Medulla oblongata (tissue), 1 donor: ENCODE data around the gene MOSPD3.

ENCODE experiments used
- DNase-seq: peaks from one replicate; pipeline ENCODE4 v3.0.0-alpha.2; 2015; ENCODE audit errors: extremely low spot score

The MOSPD3 gene

GRCh38 chr7:100590077-100590737 lies 22.1 kb upstream of the MOSPD3 start:
- DNase-seq: no peak

DNA sequence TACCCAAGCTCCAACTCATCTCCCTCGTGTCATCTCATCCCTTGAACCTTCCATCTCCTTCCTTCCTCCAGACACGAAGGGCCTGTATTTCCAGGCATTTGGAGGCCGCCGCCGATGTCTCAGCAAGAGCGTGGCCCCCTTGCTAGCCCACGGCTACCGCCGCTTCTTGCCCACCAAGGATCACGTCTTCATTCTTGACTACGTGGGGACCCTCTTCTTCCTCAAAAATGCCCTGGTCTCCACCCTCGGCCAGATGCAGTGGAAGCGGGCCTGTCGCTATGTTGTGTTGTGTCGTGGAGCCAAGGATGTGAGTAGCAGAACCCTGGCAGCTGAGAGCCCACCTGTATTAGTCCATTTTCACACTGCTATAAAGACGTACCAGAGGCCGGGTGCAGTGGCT lies 20.7 kb upstream of the MOSPD3 start:
- no peak for DNase-seq

DNA sequence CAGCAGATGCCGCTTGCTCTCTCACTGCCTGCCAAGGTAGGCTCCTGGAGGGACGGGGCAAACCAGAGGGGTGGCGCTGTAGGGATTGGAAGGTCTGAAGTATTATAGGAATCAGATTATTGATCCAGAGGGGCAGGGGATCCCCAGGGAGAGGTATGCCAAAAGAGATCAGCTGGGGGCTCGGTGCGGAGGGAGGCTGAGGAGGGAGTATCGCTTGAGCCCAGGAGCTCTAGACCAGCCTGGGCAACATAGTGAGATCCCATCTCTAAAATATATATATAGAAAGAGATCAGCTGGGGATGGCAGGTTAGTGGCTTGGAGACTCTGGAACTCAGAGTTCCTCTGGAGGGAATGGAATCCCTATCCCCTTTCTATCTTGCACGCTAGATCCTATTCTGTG lies 17.2 kb upstream of the MOSPD3 start:
- DNase-seq: no peak

GRCh38 chr7:100598425-100598824 lies 13.9 kb upstream of the MOSPD3 start:
- DNase-seq: no peak

DNA sequence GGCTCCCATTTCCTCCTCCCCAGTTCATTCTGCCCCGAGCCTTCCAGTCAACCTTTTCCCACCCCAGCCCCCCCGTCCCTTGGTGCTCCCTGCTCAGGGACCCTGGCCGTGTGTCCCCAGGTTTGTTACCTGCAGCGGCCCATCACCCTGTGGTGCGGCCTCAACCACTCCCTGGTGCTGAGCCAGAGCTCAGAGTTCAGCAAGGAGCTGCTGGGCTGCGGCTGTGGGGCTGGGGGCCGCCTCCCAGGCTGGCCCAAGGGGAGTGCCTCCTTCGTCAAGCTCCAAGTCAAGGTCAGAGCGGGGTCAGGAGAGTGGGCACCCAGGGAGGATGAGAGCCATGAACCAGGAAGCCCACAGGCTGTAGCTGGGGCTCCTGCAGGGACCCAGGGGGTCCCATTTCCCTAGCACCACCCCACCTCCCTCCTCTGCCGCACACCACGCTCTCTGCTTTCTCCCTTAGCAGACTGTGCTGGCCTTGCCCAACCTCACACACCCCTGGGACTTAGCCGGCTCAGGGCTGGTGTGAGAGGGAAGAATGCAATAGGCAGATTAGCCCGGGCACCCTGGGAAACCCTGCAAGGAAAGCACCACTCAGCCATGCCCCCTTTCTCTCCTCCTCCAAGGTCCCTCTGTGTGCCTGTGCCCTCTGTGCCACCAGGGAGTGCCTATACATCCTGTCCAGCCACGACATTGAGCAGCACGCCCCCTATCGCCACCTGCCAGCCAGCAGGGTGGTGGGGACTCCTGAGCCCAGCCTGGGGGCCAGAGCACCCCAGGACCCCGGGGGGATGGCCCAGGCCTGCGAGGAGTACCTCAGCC lies 12.2 kb upstream of the MOSPD3 start:
- DNase-seq: no peak

DNA sequence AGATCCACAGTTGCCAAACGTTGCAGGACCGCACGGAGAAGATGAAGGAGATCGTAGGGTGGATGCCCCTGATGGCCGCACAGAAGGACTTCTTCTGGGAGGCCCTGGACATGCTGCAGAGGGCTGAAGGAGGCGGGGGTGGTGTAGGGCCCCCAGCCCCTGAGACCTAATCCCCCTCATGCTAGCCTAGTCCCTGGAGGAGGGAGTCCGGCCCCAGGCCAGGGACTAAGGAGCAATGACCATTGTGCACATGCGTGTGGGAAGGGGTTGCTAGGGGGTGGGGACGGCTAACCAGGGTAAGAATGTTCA lies 11.7 kb upstream of the MOSPD3 start:
- no peak for DNase-seq

- no peak for DNase-seq
These were observed 9.2 kb upstream of the MOSPD3 start for GRCh38 chr7:100602889-100603725.

- DNase-seq: no peak
These were observed 8.7 kb upstream of the MOSPD3 start for GRCh38 chr7:100603726-100604027.

GRCh38 chr7:100604028-100604975 lies 8.0 kb upstream of the MOSPD3 start:
- DNase-seq: peak; percentile 48

DNA sequence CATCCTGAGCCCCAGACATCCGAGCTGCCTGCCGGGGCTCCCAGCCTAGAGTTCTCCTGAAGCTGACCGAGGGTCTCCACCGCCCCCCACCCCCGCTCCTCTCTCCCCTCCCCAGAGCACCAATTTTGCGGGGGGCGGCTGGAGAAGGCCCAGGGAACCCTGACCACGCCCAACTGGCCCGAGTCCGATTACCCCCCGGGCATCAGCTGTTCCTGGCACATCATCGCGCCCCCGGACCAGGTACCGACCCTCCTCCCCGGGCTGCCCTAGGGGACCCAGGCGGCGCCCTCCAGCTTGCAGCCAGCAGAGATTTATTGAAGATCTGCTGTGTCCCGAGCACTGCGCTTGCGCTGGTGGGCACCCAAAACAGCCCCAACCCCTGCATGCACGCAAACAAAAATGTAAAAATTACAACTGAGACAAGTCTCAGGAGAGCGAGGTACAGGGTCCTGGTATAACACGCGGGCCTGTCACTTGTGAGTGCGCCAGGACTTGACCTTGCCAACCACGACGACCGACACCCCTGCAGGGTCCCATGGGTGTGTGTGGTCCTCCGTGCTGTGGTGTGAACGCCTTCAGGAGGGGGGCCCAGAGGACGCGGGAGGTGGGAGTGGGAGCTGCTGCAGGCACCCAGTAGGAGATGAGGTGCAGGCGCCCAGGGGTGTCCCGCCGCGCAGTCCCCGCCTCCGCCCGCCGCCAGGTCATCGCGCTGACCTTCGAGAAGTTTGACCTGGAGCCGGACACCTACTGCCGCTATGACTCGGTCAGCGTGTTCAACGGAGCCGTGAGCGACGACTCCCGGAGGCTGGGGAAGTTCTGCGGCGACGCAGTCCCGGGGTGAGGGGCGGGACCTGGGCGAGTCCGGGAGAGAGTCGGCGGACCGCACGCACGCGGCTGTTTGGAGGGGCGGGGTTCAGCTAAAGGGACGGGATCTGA lies 7.1 kb upstream of the MOSPD3 start:
- no peak for DNase-seq

GRCh38 chr7:100606313-100606712 lies 6.0 kb upstream of the MOSPD3 start:
- DNase-seq: no peak

DNA sequence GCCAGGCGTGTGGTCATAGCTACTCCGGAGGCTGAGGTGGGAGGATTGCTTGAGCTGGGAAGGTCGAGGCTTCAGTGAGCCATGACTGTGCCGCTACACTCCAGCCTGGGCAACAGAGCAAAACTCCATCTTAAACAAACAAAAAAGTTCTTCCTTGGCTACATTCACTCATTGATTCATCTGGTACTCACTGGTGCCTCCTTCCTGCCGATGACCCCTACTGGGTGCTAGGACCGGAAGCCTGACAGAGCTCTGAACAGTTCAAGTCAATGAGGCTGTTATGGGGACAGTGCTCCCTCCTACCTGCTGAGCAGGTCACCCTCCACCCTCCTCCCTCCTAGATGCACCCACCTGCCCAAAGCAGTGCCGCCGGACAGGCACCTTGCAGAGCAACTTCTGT lies 5.2 kb upstream of the MOSPD3 start:
- no peak for DNase-seq

DNA sequence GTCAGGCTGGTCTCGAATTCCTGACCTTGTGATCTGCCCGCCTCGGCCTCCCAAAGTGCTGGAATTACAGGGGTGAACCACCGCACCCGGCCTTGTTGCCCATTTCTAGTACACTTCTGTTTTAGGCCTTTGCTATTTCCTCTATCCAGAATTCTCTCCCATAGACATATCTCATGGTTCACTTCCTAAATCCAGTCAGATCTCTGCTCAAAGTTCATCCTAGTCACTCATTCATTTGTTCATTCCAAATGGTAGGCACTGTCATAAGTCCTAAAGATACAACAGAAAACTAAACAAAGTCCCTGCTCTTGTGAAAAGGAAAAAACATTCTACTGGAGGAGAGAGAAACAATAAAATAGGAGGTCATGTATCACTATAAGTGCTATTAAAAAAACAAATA lies 2.4 kb upstream of the MOSPD3 start:
- DNase-seq: no peak

GRCh38 chr7:100612730-100613390 lies 520 bp downstream of the MOSPD3 start:
- no peak for DNase-seq

- no peak for DNase-seq
These were observed 1.3 kb downstream of the MOSPD3 start for GRCh38 chr7:100613412-100614175.

- no peak for DNase-seq
These were observed 2.0 kb downstream of the MOSPD3 start for GRCh38 chr7:100614308-100614861.

DNA sequence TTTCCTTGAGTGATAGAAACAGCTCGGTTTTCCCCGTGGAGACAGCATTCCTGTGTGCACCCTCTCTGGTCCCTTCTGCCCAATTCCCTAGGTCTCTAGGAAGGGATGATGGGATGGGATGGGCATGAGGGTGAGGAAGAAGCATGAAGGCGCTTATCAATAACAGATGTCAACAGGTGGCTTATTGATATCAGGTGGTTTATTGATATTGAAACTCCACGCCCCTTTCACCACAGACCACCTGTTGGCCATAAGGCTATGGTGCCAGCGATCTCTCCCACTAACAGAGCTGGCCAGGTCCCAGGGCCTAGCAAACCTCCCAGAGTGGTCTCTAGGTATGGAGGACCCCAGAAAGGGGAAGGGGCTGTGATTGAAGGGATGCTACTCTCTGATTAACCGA lies 7.9 kb downstream of the MOSPD3 start:
- DNase-seq: no peak

GRCh38 chr7:100620804-100621203 lies 8.5 kb downstream of the MOSPD3 start:
- no peak for DNase-seq

- no peak for DNase-seq
These were observed 9.2 kb downstream of the MOSPD3 start for GRCh38 chr7:100621554-100621953.
